ENCODE data around the gene SALL3. TPM values are rescaled to one million over a fixed set of nuclear protein-coding genes. Genes with fewer than 3 reads are reported as not detected.

Gene SALL3
- total RNA-seq, 1 donor from 2014 or later = 7.7 TPM

DNA sequence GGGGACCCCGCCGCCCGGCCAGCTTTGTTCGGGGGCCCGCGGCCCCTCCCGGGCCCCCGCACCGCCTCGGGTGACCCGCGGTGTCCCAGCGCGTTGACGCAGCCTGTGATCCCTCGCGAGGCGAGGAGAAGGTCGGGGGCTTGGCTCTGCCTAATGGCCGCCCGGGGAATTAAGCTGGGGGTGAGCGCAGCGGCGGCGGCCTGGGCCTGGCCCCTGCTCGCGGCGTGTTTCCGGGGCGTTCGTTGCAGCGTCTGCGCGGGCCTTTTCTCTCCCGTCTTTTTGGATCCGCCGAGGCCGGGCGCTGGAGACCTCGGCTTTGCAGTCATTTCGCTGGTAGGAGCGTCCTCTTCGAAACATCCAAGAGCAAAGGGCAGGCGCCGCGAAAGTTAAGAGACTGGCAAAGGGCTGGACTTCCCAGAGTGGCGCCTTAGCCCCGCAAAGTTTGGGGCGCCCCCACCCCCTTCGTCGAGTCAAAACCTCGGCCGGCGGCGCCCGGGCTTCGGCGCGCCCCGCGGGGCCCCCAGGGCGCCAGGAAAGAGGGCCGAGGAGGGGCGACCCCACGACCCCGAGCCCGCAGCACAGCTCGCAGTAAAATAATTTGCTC is 1.3 kb downstream of the SALL3 start:
- H3K4me3 Mint-ChIP-seq (ENCODE audit: unreplicated experiment) = peak overlapping the region; percentile 82
- H3K4me2 ChIP-seq (ENCODE audit: low read length) = peak overlapping the region; percentile 83

DNA sequence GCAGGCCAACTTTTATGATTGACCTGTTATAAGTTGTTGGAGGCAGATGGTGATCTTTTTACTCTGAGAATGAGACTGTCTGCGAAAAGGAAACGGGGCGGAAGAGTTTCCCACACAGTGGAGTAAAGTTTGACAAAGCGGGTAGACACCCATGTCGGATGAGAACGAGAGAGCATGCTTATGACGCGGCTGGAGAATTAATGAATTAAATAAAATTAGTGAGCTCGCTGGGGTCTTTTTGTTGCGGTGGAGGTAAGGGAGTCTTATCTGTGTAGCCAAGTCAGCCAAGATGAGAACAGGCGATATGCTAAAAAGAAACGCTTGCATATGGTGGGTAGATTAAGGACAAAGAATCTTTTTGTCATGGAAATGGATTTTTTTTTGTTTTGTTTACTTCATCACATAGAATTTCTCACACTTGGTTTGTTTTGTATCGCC is 1.8 kb downstream of the SALL3 start:
- Histone ChIP-seq H3K4me1 (ENCODE audit: insufficient read depth, low read length) (peaks cover 10% of the 10 kb centered on the region), H3K9ac (ENCODE audit: low read length) (peak overlapping the region; percentile 72), H3K36me3 (ENCODE audit: insufficient read depth, low read length) (no peaks in the 10 kb centered on the region), H3K4me2 (ENCODE audit: low read length) (peak overlapping the region; percentile 83), H3K27ac (ENCODE audit: low read depth, low read length) (peak overlapping the region; percentile 25), H2AFZ (ENCODE audit: low read depth, low read length) (peak overlapping the region; percentile 47), H3K79me2 (ENCODE audit: insufficient read depth, low read length) (peaks cover 39% of the 10 kb centered on the region), H3K27me3 (ENCODE audit: insufficient read depth, low read length) (peaks cover 53% of the 10 kb centered on the region), H3K9me3 (ENCODE audit: insufficient read depth, low read depth, low read length) (no peaks in the 10 kb centered on the region), H4K20me1 (ENCODE audit: insufficient read depth, low read length) (peaks cover 5% of the 10 kb centered on the region), H3K4me3 (ENCODE audit: insufficient read depth, low read depth, low read length) (peak overlapping the region; percentile 55)
- Mint-ChIP-seq H3K9me3 (ENCODE audit: unreplicated experiment) (peaks cover 10% of the 10 kb centered on the region), H3K27me3 (ENCODE audit: low read depth, unreplicated experiment) (peaks cover 20% of the 10 kb centered on the region), H3K4me1 (ENCODE audit: low read depth, unreplicated experiment) (peaks cover 3% of the 10 kb centered on the region), H3K4me3 (ENCODE audit: unreplicated experiment) (peak overlapping the region; percentile 82), H3K36me3 (ENCODE audit: low read depth, unreplicated experiment) (no peaks in the 10 kb centered on the region), H3K27ac (ENCODE audit: unreplicated experiment) (peak overlapping the region; percentile 77)
- DNase-seq (ENCODE audit: low read depth) (no peak), FAIRE-seq (no peak)
- TF ChIP-seq, protein P1, sequence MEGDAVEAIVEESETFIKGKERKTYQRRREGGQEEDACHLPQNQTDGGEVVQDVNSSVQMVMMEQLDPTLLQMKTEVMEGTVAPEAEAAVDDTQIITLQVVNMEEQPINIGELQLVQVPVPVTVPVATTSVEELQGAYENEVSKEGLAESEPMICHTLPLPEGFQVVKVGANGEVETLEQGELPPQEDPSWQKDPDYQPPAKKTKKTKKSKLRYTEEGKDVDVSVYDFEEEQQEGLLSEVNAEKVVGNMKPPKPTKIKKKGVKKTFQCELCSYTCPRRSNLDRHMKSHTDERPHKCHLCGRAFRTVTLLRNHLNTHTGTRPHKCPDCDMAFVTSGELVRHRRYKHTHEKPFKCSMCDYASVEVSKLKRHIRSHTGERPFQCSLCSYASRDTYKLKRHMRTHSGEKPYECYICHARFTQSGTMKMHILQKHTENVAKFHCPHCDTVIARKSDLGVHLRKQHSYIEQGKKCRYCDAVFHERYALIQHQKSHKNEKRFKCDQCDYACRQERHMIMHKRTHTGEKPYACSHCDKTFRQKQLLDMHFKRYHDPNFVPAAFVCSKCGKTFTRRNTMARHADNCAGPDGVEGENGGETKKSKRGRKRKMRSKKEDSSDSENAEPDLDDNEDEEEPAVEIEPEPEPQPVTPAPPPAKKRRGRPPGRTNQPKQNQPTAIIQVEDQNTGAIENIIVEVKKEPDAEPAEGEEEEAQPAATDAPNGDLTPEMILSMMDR (IDR thresholded peaks at IDR 0.05; ENCODE audit: insufficient read depth, low read depth, low read length) = no peak
- no peak for TF ChIP-seq EZH2 (IDR thresholded peaks at IDR 0.05; ENCODE audit: insufficient read depth, low read length)

More for the DNA sequence above, 1.3 kb downstream of the SALL3 start:
- H3K4me1 ChIP-seq (ENCODE audit: insufficient read depth, low read length) = peaks cover 5% of the 10 kb centered on the region
- peaks cover 1% of the 10 kb centered on the region for H3K4me1 Mint-ChIP-seq (ENCODE audit: low read depth, unreplicated experiment)
- peak overlapping the region; percentile 25 for H3K27ac ChIP-seq (ENCODE audit: low read depth, low read length)
- H3K9me3 ChIP-seq (ENCODE audit: insufficient read depth, low read depth, low read length) = no peaks in the 10 kb centered on the region
- FAIRE-seq = no peak
- peak overlapping the region; percentile 55 for H3K4me3 ChIP-seq (ENCODE audit: insufficient read depth, low read depth, low read length)
- H2AFZ ChIP-seq (ENCODE audit: low read depth, low read length) = peak overlapping the region; percentile 47
- peaks cover 10% of the 10 kb centered on the region for H3K9me3 Mint-ChIP-seq (ENCODE audit: unreplicated experiment)
- no peaks in the 10 kb centered on the region for H3K36me3 Mint-ChIP-seq (ENCODE audit: low read depth, unreplicated experiment)
- H3K9ac ChIP-seq (ENCODE audit: low read length) = peak overlapping the region; percentile 72
- H3K79me2 ChIP-seq (ENCODE audit: insufficient read depth, low read length) = peaks cover 39% of the 10 kb centered on the region
- H3K36me3 ChIP-seq (ENCODE audit: insufficient read depth, low read length) = no peaks in the 10 kb centered on the region
- peaks cover 53% of the 10 kb centered on the region for H3K27me3 ChIP-seq (ENCODE audit: insufficient read depth, low read length)
- DNase-seq (ENCODE audit: low read depth) = no peak
- TF ChIP-seq, protein P1 (IDR thresholded peaks at IDR 0.05; ENCODE audit: insufficient read depth, low read depth, low read length) = no peak
- TF ChIP-seq EZH2 (IDR thresholded peaks at IDR 0.05; ENCODE audit: insufficient read depth, low read length) = peak; percentile 72
- peaks cover 5% of the 10 kb centered on the region for H4K20me1 ChIP-seq (ENCODE audit: insufficient read depth, low read length)
- peaks cover 25% of the 10 kb centered on the region for H3K27me3 Mint-ChIP-seq (ENCODE audit: low read depth, unreplicated experiment)
- H3K27ac Mint-ChIP-seq (ENCODE audit: unreplicated experiment) = no peak overlapping the region

Measured in astrocyte (in vitro differentiated cells and primary cell).